CD4-positive, alpha-beta T cell (primary cell): ENCODE measurements around the gene ATP6AP2. TPM values are rescaled to one million over a fixed set of nuclear protein-coding genes. Genes with fewer than 3 reads are reported as not detected.

ENCODE experiments used
- ATAC-seq: fragments of 200-7000 bp; cut with Tn5 transposase; one replicate; pipeline ENCODE4 v1.10.0; 2022; ENCODE audit warnings: mild to moderate bottlenecking; ENCODE audit not compliant: poor library complexity
- CTCF ChIA-PET: fragments of 350-600 bp; sonication (Branson Sonifier 250); formaldehyde crosslinking; loops from one replicate; lab custom pipeline; 2021; ENCODE audit warnings: antibody characterized with exemption, inconsistent platforms; lab: Charles Lee
- POLR2A ChIA-PET: fragments of 350-600 bp; sonication (Branson Sonifier 250); formaldehyde crosslinking; loops from one replicate; lab custom pipeline; 2021; ENCODE audit warnings: antibody characterized with exemption, inconsistent platforms; lab: Charles Lee
- DNase-seq, 14 experiments: peaks; one replicate each; pipeline ENCODE4 v3.0.0-alpha.2; 2013 to 2020; ENCODE audit warnings: mixed read lengths in 2 of 14
- H3K27ac ChIP-seq, 2 donors: one replicate each; pipeline versions ENCODE4 v1.5.1 to v1.7.0; 2013; ENCODE audit warnings: low read length in 2 of 2, low read depth in 1 of 2, mild to moderate bottlenecking in 1 of 2
- H3K27me3 ChIP-seq, 2 experiments: 1 replicate in 1 of 2; 2 replicates in 1 of 2; pipeline versions ENCODE4 v1.6.1 to v1.7.0; 2013; ENCODE audit warnings: low read length in 2 of 2, control low read depth in 1 of 2, mild to moderate bottlenecking in 1 of 2, moderate library complexity in 1 of 2; ENCODE audit not compliant: insufficient read depth in 2 of 2, control insufficient read depth in 1 of 2
- H3K36me3 ChIP-seq: one replicate; pipeline ENCODE4 v1.6.1; 2013; ENCODE audit warnings: low read length, control low read depth; ENCODE audit not compliant: insufficient read depth
- H3K4me1 ChIP-seq: one replicate; pipeline ENCODE4 v1.6.1; 2013; ENCODE audit warnings: low read length, control low read depth; ENCODE audit not compliant: insufficient read depth
- H3K4me3 ChIP-seq: one replicate; pipeline ENCODE4 v1.5.1; 2013; ENCODE audit warnings: mild to moderate bottlenecking, low read length, moderate library complexity
- H3K9me3 ChIP-seq, 2 experiments: 1 replicate in 1 of 2; 2 replicates in 1 of 2; pipeline versions ENCODE4 v1.6.1 to v1.7.0; 2013; ENCODE audit warnings: low read length in 2 of 2, mild to moderate bottlenecking in 2 of 2, control low read depth in 1 of 2, moderate library complexity in 1 of 2; ENCODE audit not compliant: control insufficient read depth in 1 of 2, insufficient read depth in 1 of 2
- H3K27ac Mint-ChIP-seq: one replicate; pipeline ENCODE4 v1.8.0; 2020; ENCODE audit warnings: mixed read lengths
- H3K27me3 Mint-ChIP-seq: one replicate; pipeline ENCODE4 v1.8.0; 2021; ENCODE audit warnings: mixed read lengths
- H3K36me3 Mint-ChIP-seq: one replicate; pipeline ENCODE4 v1.8.0; 2021; ENCODE audit warnings: low read depth, mixed read lengths
- H3K4me1 Mint-ChIP-seq: one replicate; pipeline ENCODE4 v1.8.0; 2021; ENCODE audit warnings: low read depth, mixed read lengths
- H3K4me3 Mint-ChIP-seq: one replicate; pipeline ENCODE4 v1.8.0; 2020; ENCODE audit warnings: mild to moderate bottlenecking, mixed read lengths
- H3K9me3 Mint-ChIP-seq: one replicate; pipeline ENCODE4 v1.8.0; 2020; ENCODE audit warnings: mixed read lengths
- CTCF ChIP-seq: fragments of 200-600 bp; IDR thresholded peaks from one replicate; pipeline ENCODE4 v1.8.0; 2022; ENCODE audit warnings: antibody characterized with exemption, mild to moderate bottlenecking
- intact Hi-C, 2 experiments: fragments of 100-400 bp; cut with DNase I in 1 of 2; cut with micrococcal nuclease in 1 of 2; formaldehyde crosslinking; loops; one replicate each; pipeline versions ENCODE4 v1.15.1 to v1.9.0; 2023 to 2025; cut with DNase I, micrococcal nuclease
- total RNA-seq, 174 experiments: library from RNA in 2 of 174; stranded (reverse) in 2 of 174; gene quantifications; one replicate each; pipeline ENCODE4 v1.2.3 and lab custom pipeline; 2021 to 2026

ATP6AP2 gene
- total RNA-seq, 2 experiments from 2014 or later, result 73.8 to 78.7 TPM

DNA sequence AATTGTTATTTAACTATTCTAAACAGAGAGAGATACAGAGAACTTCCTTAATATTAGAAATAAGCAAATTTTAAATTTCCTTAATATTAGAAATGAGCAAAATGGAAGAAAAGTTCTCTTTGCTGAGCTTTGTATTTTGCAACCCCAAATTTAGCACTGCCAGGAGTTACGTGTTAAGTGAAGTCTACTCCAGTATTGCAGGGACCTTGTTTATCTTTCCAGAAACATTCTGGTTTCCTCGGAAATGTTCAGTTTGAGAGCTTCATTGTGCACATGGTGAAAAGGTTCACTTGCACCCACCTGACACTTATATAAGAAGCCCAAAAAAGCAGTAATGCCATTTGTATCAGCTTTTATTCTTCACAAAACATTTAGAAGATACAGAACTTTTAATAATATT, 72.8 kb downstream of the ATP6AP2 start:
- no peak overlapping the region for H3K27ac Mint-ChIP-seq
- no peaks in the 10 kb centered on the region for H3K9me3 Mint-ChIP-seq
- H3K4me3 Mint-ChIP-seq, result no peak overlapping the region
- no peak for DNase-seq
- no peaks in the 10 kb centered on the region for H3K9me3 ChIP-seq
- H3K4me1 Mint-ChIP-seq, result peaks cover 6% of the 10 kb centered on the region
- ATAC-seq, result no peak
- intact Hi-C loops, result loop anchor here (5.0 kb wide), 5 partner anchors 84 to 484 kb away; partner anchors contain the start of gene MED14 (in 1 of the 2)
- H3K27ac ChIP-seq, result no peak overlapping the region
- no peak overlapping the region for H3K4me3 ChIP-seq
- H3K27me3 ChIP-seq, result no peaks in the 10 kb centered on the region
- ChIA-PET POLR2A (no interaction called here), CTCF (interaction anchor here (1.0 to 2.4 kb wide), 4 partner anchors 73 to 461 kb away, joined by 3 to 12 read pairs (median 6); no protein-coding TSS in a partner anchor)
- H3K36me3 Mint-ChIP-seq, result peaks cover 32% of the 10 kb centered on the region
- H3K4me1 ChIP-seq, result no peaks in the 10 kb centered on the region
- H3K36me3 ChIP-seq, result peaks cover 28% of the 10 kb centered on the region
- TF ChIP-seq CTCF, result no peak
- no peaks in the 10 kb centered on the region for H3K27me3 Mint-ChIP-seq

Other genes starting within 250 kb of the ATP6AP2 start
- not detected for gene MPC1L, start 42.5 kb downstream of the ATP6AP2 start, total RNA-seq
- 10 to 100 TPM in 1 of 2 experiments, 1 to 10 TPM in 1; 9.4 to 10.4 TPM for gene CXorf38, start 66.6 kb downstream of the ATP6AP2 start, total RNA-seq
- 10 to 100 TPM; 59.9 to 67.7 TPM for gene MED14, start 154.6 kb downstream of the ATP6AP2 start, total RNA-seq